ENCODE data around the gene DDX10. TPM values are rescaled to one million over a fixed set of nuclear protein-coding genes. Genes with fewer than 3 reads are reported as not detected.

The DDX10 gene
- total and polyA plus RNA-seq, 2 of the 8 experiments (the other 6 are each of a cell fraction or from before 2014, with no cell fraction given): 49.2 to 52.2 TPM

GRCh38 chr11:108895579-108896480 is 231.0 kb downstream of the DDX10 start:
- FAIRE-seq (no peak), DNase-seq (ENCODE audit: low read depth in 1 of 2, low spot score in 2 of 2) (no peak)
- TF ChIP-seq SIRT6 (IDR thresholded peaks at IDR 0.05; ENCODE audit: low read length) (no peak), SP4 (IDR thresholded peaks at IDR 0.05; ENCODE audit: low read length) (no peak), E2F6 (IDR thresholded peaks at IDR 0.05) (no peak)
- WGBS, 2 experiments (ENCODE audit: extremely low coverage in 1 of 2, insufficient coverage in 1 of 2, insufficient read length in 1 of 2, insufficient replicate concordance in 2 of 2, low coverage in 1 of 2, low lambda C conversion rate in 2 of 2, missing lambda C conversion rate in 1 of 2): 83% methylated on average over 8 of the region's 8 CpGs; no CpG with 5 or more reads in 1 of the 2 experiments
- no peak overlapping the region for H3K18ac ChIP-seq (ENCODE audit: extremely low read depth, low read length)
- no peak overlapping the region for H2BK5ac ChIP-seq (ENCODE audit: low read depth, low read length)
- H3K9me3 ChIP-seq (ENCODE audit: insufficient read depth in 2 of 2, low read depth in 1 of 2, low read length in 1 of 2): 0 out of 4 replicates have a peak, but pooled peaks cover 0 to 8% of the 10 kb centered on the region in 2 experiments
- H3K4me3 ChIP-seq (ENCODE audit: extremely low read depth in 1 of 4, insufficient read depth in 2 of 4, low read depth in 3 of 4, low read length in 4 of 4): no peak overlapping the region
- no peak overlapping the region for H3K23ac ChIP-seq (ENCODE audit: insufficient read length)
- ChIA-PET CTCF (ENCODE audit: partially characterized antibody) (no interaction called here), POLR2A (ENCODE audit: partially characterized antibody) (no interaction called here)
- no peak overlapping the region for H2BK120ac ChIP-seq (replicated peaks; ENCODE audit: low read depth, low read length)
- H2BK20ac ChIP-seq (ENCODE audit: low read length): no peak overlapping the region
- no peaks in the 10 kb centered on the region for H3K79me2 ChIP-seq (ENCODE audit: control insufficient read depth in 1 of 2, insufficient read depth in 2 of 2, low read length in 2 of 2)
- no peaks in the 10 kb centered on the region for H4K20me1 ChIP-seq (replicated peaks in 1 of 2; ENCODE audit: control insufficient read depth in 1 of 2, insufficient read depth in 2 of 2, low read length in 2 of 2)
- H3K27ac ChIP-seq (ENCODE audit: low read depth, low read length): no peak overlapping the region
- no peak overlapping the region for H3K56ac ChIP-seq (replicated peaks; ENCODE audit: insufficient read length, low read depth, low read length)
- H3K79me1 ChIP-seq (ENCODE audit: low read depth, low read length): no peaks in the 10 kb centered on the region
- H4K8ac ChIP-seq (ENCODE audit: extremely low read depth, insufficient read depth, low read length): no peak overlapping the region
- no peaks in the 10 kb centered on the region for H3K36me3 ChIP-seq (ENCODE audit: control insufficient read depth in 2 of 4, insufficient read depth in 4 of 4, low read length in 3 of 4)
- no peak overlapping the region for H2BK15ac ChIP-seq (ENCODE audit: low read length)
- no peaks in the 10 kb centered on the region for H3K27me3 ChIP-seq (replicated peaks in 1 of 4; ENCODE audit: control insufficient read depth in 3 of 4, extremely low read depth in 1 of 4, insufficient read depth in 3 of 4, low read length in 3 of 4)
- no peak overlapping the region for H4K91ac ChIP-seq (replicated peaks; ENCODE audit: insufficient read length, low read length)
- no peak overlapping the region for H3K9ac ChIP-seq (replicated peaks in 1 of 4; ENCODE audit: extremely low read depth in 1 of 4, low read depth in 3 of 4, low read length in 3 of 4)
- H3K14ac ChIP-seq (ENCODE audit: insufficient read length): no peak overlapping the region
- no peak overlapping the region for H3K4me2 ChIP-seq (ENCODE audit: insufficient read depth in 1 of 2, low read depth in 2 of 2, low read length in 2 of 2)
- H2AFZ ChIP-seq (ENCODE audit: low read length): no peak overlapping the region
- H4K5ac ChIP-seq (ENCODE audit: insufficient read length, low read depth, low read length): no peak overlapping the region
- H3K23me2 ChIP-seq (ENCODE audit: low read depth, low read length): no peaks in the 10 kb centered on the region
- H3K4me1 ChIP-seq (replicated peaks in 1 of 4; ENCODE audit: control insufficient read depth in 3 of 4, insufficient read depth in 4 of 4, low read length in 3 of 4): peaks cover 0 to 11% (median 3%) of the 10 kb centered on the region in 4 experiments; a peak in 5 of 7 replicates
- no peak overlapping the region for H2AK5ac ChIP-seq (ENCODE audit: low read depth, low read length)
- H3K4ac ChIP-seq (replicated peaks; ENCODE audit: insufficient read length, low read depth, low read length): no peak overlapping the region
- no peak overlapping the region for H2BK12ac ChIP-seq (ENCODE audit: low read depth, low read length)

Data from H1 (cell line).